GM19023 (cell line): Measurements from ENCODE around the gene LRRC25.
A peak's percentile ranks its signal among the peaks of the same experiment; 100 is the strongest.
"Not testable (repeated sequence)": the region's sequence is repeated elsewhere in the genome, so short reads cannot be mapped to it uniquely, and the experiment has no call there.

Source experiments
- ATAC-seq: cut with Tn5 transposase; IDR thresholded peaks from one replicate; pipeline ENCODE4 v1.9.1; 2021; ENCODE audit warnings: mild to moderate bottlenecking, moderate library complexity; ENCODE audit not compliant: unreplicated experiment

LRRC25 gene

DNA sequence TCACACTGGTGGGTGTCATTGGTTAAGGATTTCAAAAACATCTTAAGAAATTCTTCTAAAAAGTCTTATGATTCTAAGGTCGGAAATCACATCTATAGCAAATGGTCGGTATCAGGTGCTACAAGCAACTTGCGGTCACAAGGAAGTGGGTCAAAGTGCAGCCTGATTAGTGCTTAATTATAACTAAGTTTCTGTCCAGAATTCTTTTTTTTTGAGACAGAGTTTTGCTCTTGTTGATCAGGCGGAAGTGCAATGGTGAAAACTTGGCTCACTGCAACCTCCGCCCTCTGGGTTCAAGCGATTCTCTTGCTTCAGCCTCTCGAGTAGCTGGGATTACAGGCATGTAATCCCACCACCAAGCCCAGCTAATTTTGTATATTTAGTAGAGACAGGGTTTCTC lies 12.6 kb downstream of the LRRC25 start:
- no peak for ATAC-seq

- not testable (repeated sequence) for ATAC-seq
These were observed 13.8 kb downstream of the LRRC25 start for GRCh38 chr19:18383622-18384021.

GRCh38 chr19:18380843-18381242 lies 16.6 kb downstream of the LRRC25 start:
- no peak for ATAC-seq

GRCh38 chr19:18379803-18380747 lies 17.3 kb downstream of the LRRC25 start:
- ATAC-seq: no peak

DNA sequence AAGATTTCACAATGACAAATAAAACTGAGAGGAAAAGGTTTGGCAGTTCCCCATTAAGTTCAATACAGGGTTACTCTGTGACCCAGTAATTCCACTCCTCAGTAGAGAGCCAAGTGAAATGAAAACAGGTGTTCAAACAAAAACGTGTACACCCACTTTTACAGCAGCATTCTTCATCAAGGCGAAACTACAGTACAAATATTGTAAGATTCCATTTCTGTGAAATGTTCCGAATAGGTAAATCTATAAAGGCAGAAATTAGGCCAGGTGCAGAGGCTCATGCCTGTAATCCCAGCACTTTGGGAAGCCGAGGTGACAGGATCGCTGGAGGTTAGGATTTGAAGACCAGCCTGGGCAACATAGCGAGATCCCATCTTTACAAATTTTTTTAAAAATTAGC lies 20.4 kb downstream of the LRRC25 start:
- no peak for ATAC-seq

- ATAC-seq: peak; percentile 85
These were observed 23.4 kb downstream of the LRRC25 start for GRCh38 chr19:18373892-18374629.

DNA sequence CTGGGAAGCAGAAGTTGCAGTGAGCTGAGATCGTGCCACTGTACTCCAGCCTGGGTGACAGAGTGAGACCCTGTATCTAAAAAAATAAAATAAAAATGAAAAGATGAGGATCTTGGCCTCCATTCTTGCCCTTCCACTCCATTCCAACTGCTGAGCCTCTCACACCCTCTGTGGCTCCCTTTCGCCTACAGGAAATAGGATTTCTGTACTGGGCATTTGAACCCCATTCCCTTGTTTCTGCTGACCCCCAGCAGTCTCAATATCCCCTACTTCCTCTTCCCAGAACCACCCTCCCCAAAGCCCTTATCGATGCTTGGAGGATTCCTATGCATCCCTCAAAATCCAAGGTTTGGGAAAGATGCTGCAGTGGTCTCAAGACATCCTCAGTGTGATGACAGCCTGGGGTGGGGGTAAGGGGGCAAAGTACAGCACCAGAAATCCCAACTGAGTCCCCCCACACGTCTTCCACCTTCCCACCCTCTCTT lies 24.0 kb downstream of the LRRC25 start:
- no peak for ATAC-seq

DNA sequence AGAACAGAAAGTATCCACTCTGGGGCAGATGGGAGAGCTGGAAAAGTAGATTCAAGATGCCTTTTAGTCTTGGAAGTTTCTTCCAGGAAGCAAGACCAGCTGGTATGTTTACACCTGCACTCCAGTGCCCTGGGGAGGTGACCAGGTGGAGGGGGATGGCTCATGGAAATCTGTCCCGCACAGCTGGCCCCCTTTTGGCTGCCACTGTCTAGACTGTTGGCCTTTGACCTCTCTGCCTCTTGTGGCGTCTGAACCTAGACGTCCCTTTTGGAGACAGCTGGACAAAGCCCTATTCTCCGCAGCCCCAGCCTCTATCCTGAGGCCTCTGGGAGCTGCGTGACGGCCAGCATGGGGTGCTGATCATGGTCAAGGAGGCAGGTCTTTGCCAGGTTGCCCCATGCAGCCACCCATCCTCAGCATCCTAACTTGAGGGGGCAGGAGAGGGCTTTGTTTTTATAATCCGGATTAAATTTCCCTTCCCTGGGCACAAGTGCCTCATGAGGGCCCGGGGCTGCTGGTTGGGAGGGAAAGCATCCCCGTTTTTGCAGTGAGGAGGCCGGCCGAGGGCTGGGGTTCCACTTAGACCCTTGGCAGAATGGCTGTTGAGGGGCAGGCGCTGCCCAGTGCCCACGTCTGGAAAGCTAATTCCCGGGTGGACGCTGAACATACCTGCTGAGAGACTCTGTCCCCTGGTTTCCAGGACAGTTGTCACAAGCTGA lies 28.8 kb downstream of the LRRC25 start:
- ATAC-seq: no peak

GRCh38 chr19:18366021-18366435 lies 31.4 kb downstream of the LRRC25 start:
- ATAC-seq: no peak

- ATAC-seq: no peak
These were observed 32.4 kb downstream of the LRRC25 start for GRCh38 chr19:18364826-18365528.

DNA sequence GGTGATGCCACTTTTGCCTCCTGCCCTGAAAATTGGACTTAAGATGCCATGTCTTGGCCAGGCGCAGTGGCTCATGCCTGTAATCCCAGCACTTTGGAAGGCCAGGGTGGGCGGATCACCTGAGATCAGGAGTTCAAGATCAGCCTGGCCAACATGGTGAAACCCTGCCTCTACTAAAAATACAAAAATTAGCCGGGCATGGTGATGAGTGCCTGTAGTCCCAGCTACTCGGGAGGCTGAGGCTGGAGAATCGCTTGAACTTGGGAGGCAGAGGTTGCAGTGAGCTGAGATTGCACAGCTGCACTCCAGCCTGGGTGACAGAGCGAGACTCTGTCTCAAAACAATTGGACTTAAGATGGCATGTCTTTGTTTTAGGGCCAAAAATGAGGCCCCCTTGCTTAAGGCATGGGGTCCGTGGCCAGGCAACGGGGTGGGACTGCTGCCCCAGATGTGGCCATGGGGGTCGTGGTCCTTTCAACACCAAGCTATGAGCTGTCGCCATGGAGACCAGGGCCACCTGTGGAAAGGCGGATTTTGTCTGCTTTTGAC lies 33.1 kb downstream of the LRRC25 start:
- ATAC-seq: not testable (repeated sequence)

DNA sequence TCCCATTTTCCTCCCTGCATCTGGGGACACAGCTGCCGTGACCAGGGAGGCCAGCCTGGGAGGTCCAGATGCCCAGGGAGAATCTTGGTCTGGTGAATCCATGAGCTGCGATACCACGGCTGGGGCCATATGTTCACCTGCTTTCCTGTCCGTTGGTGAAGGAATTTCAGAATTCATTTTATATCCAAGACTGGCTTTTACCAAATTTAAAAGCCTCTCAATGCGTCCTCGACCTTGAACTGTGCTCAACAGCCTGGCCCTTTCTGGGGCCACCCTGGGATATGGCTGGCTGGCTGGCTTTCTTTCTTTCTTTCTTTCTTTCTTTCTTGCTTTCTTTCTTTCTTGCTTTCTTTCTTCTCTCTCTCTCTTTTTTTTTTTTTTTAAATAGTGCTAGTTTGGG lies 33.6 kb downstream of the LRRC25 start:
- no peak for ATAC-seq

DNA sequence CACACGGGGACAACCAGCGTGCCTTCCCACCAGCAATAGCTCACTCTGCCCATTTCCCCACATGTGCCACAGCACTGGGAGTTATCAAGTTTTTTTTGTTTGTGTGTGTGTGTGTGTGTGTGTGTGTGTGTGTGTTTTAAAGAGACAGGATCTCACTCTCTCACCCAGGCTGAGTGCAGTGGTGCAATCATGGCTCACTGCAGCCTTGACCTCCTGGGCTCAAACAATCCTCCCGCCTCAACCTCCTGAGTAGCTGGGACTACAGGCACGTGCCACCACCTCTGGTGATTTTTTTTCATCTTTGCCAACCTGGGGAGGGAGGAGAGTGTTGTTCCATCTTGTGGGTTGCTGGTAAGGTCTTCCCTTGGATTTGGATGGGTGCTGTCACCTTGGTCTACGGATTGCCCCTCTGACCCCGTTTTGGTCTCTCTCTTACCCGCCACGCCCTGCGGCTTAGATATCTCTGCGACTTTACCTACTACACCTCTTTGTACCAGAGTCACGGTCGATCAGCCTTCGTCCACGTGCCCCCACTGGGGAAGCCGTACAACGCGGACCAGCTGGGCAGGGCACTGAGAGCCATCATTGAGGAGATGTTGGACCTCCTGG lies 34.4 kb downstream of the LRRC25 start:
- no peak for ATAC-seq

GRCh38 chr19:18361646-18362045 lies 35.8 kb downstream of the LRRC25 start:
- ATAC-seq: no peak

DNA sequence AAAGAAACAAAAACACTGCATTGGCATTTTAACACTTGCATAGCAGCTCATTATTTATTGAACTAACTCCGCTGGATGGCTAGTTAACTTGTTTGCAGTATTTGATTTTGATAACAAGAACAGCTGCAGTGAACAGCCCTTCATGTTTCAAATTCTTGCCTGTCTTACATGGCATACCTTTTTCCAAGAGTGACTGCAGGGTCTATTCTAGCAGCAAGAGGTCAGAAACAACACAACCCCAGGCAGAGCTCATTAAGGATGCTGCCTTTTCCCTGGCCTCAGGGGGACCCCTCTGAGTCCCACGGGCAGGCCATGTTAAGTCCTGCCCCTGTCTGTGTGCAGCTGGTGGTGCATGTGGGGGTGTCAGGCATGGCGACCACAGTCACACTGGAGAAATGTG lies 40.4 kb downstream of the LRRC25 start:
- ATAC-seq: no peak

DNA sequence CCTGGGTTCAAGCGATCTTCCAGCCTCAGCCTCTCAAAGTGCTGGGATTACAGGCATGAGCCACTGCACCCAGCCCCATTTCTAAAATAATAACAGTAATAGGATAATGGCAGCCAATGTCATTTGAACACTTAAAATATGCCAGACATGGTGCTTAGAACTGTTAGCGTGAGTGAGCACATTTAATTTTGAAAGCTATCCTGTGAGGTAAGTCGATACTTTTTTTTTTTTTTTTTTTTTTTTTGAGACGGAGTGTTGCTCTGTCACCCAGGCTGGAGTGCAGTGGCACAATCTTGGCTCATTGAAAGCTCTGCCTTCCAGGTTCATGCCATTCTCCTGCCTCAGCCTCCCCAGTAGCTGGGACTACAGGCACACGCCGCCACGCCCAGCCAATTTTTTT lies 42.7 kb downstream of the LRRC25 start:
- not testable (repeated sequence) for ATAC-seq

- ATAC-seq: no peak
These were observed 43.9 kb downstream of the LRRC25 start for GRCh38 chr19:18353378-18354005.

DNA sequence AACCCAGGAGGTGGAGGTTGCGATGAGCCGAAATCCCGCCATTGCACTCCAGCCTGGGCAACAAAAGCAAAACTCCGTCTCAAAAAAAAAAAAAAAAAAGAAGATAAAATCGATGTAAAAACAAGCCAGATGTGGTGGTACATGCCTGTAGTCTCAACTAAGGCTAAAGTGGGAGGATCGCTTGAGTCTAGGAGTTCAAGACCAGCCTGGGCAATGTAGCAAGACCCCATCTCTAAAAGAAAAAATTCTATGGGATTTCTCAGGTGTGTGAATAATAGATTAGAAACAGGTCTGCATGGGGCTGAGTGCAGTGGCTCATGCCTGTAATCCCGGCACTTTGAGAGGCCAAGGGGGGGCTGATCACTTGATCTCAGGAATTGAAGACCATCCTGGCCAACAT lies 45.9 kb downstream of the LRRC25 start:
- ATAC-seq: no peak

DNA sequence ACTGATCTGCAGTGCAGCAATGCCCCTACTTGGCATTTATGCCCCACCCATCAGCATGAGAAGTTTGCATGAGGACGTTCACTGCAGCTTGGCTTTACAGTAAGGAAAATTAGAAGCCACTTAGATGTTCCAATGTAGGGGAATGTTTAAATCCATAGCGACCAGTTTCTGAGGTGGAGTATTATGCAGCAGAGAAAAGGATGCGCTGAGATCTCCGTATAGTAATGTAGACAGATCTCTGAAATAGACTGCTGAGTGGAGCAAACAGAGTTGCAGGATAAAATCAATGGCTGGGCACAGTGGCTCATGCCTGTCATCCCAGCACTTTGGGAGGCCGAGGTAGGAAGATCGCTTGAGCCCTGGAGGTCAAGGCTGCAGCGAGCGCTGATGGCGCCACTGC lies 46.9 kb downstream of the LRRC25 start:
- no peak for ATAC-seq
